AG04449 (cell line): ENCODE measurements around the gene TRAK1.

Source experiments
- CTCF ChIA-PET: fragments of 350-600 bp; formaldehyde crosslinking; extraction: SDS; loops from one replicate; lab custom pipeline; 2021; ENCODE audit warnings: antibody characterized with exemption; lab: Yijun Ruan, JAX
- POLR2A ChIA-PET: fragments of 400-600, 350-600 bp; formaldehyde crosslinking; extraction: SDS; loops from one replicate; lab custom pipeline; 2020; ENCODE audit warnings: antibody characterized with exemption, inconsistent platforms; lab: Yijun Ruan, JAX
- DNase-seq: peaks from one replicate; pipeline ENCODE4 v3.0.0-alpha.2; 2010; ENCODE audit warnings: low read depth, low spot score
- H3K4me3 ChIP-seq: 2 replicates; pipeline ENCODE4 v1.5.1; 2011; ENCODE audit warnings: low read depth, mild to moderate bottlenecking, control low read depth, low read length
- CTCF ChIP-seq: IDR thresholded peaks from one replicate; pipeline ENCODE4 v1.5.1; 2011; ENCODE audit warnings: mild to moderate bottlenecking, moderate library complexity, low read length, control low read depth, inconsistent platforms; ENCODE audit not compliant: insufficient read depth; ENCODE audit errors: missing control alignments

TRAK1 gene

GRCh38 chr3:42050126-42050525 lies 41.0 kb upstream of the TRAK1 start:
- H3K4me3 ChIP-seq: no peak overlapping the region
- ChIA-PET POLR2A (no interaction called here), CTCF (interaction anchor here (1.3 kb wide), 1 partner anchor 28 kb away, joined by 3 read pairs; no protein-coding TSS in a partner anchor)
- TF ChIP-seq CTCF: no peak
- DNase-seq: no peak

GRCh38 chr3:42051384-42052131 lies 39.6 kb upstream of the TRAK1 start:
- no peak for DNase-seq
- no peak overlapping the region for H3K4me3 ChIP-seq
- ChIA-PET CTCF (interaction anchor here (1.1 to 1.4 kb wide), 3 partner anchors 7 to 29 kb away, joined by 3 read pairs; no protein-coding TSS in a partner anchor), POLR2A (no interaction called here)
- TF ChIP-seq CTCF: no peak

GRCh38 chr3:42052132-42052483 lies 39.0 kb upstream of the TRAK1 start:
- no peak overlapping the region for H3K4me3 ChIP-seq
- DNase-seq: no peak
- CTCF ChIA-PET: interaction anchor here (0.9 to 1.4 kb wide), 3 partner anchors 8 to 20 kb away, joined by 3 read pairs; no protein-coding TSS in a partner anchor
- POLR2A ChIA-PET: no interaction called here
- TF ChIP-seq CTCF: no peak

- ChIA-PET CTCF (interaction anchor here (0.9 to 2.9 kb wide), 5 partner anchors 8 to 46 kb away, joined by 3 to 12 read pairs (median 3); no protein-coding TSS in a partner anchor), POLR2A (interaction anchor here (1.2 kb wide), 1 partner anchor 9 kb away, joined by 5 read pairs; no protein-coding TSS in a partner anchor)
- no peak overlapping the region for H3K4me3 ChIP-seq
- no peak for TF ChIP-seq CTCF
- no peak for DNase-seq
Measured at GRCh38 chr3:42052484-42053351, 38.4 kb upstream of the TRAK1 start.

- no peak overlapping the region for H3K4me3 ChIP-seq
- POLR2A ChIA-PET: interaction anchor here (1.2 kb wide), 1 partner anchor 8 kb away, joined by 5 read pairs; no protein-coding TSS in a partner anchor
- CTCF ChIA-PET: interaction anchor here (0.8 to 2.9 kb wide), 4 partner anchors 12 to 55 kb away, joined by 3 to 12 read pairs (median 3); no protein-coding TSS in a partner anchor
- no peak for TF ChIP-seq CTCF
- DNase-seq: no peak
Measured at GRCh38 chr3:42053476-42053875, 37.7 kb upstream of the TRAK1 start.
